ENCODE results near the gene IL1F10. TPM values are rescaled to one million over a fixed set of nuclear protein-coding genes. Genes with fewer than 3 reads are reported as not detected.

Gene IL1F10, protein sequence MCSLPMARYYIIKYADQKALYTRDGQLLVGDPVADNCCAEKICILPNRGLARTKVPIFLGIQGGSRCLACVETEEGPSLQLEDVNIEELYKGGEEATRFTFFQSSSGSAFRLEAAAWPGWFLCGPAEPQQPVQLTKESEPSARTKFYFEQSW
- polyA plus RNA-seq: under 1 TPM in 1 of 4 donors, not detected in 3; 0.25 TPM
- long read RNA-seq, donor 1: 0 reads
- long read RNA-seq, donor 2: 0 reads
- long read RNA-seq, donor 3: 0 reads
- long read RNA-seq, donor 4: 0 reads
- long read RNA-seq, donor 5: 0 reads
- long read RNA-seq, donor 6: 0 reads
- long read RNA-seq, donor 7: 0 reads
- long read RNA-seq, donor 8: 0 reads
- long read RNA-seq, donor 9: 0 reads
- long read RNA-seq, donor 10: 0 reads

DNA sequence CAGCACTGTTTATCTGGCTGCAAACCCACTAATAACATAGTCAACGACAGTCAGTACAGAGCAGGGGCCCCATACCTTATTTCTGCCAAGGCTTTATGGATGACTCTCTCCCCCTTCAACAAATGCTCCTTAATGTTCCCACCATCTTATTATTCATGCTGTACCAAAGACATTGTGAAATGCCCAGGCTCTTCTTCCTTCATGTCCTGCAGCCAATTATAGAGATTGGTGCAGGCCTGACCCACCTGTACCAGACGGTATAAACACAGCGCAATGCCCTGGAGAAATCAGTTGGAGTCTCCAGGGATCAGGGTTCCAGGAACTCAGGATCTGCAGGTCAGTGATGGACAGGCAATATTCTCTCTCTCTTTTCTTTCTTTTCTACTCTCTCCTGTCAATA, at the start of gene IL1F10:
IL1F10 (plus strand) TSS at position 290 of the 400 bp plus-strand sequence. CDS start 4,769 bp downstream, outside the sequence.
- Histone ChIP-seq H3K4me3 (ENCODE audit: low read depth in 1 of 3, low read length in 3 of 3) (no peak within 1 kb of the TSS), H3K27ac (ENCODE audit: low read depth in 1 of 3, low read length in 2 of 3) (no peak within 1 kb of the TSS), H3K4me1 (ENCODE audit: control insufficient read depth in 3 of 3, insufficient read depth in 2 of 3, low read depth in 1 of 3, low read length in 2 of 3) (peaks cover 0 to 3% (median 2%) of the 10 kb centered on the region in 3 donors), H3K9me3 (ENCODE audit: control insufficient read depth in 2 of 2, insufficient read depth in 1 of 2, low read depth in 1 of 2, low read length in 1 of 2) (no peaks in the 10 kb centered on the region), H3K27me3 (ENCODE audit: control insufficient read depth in 3 of 3, insufficient read depth in 3 of 3, low read length in 3 of 3) (peaks cover 0 to 2% (median 0%) of the 10 kb centered on the region in 3 donors), H3K36me3 (ENCODE audit: control insufficient read depth in 3 of 3, insufficient read depth in 2 of 3, low read depth in 1 of 3, low read length in 3 of 3) (no peaks in the 10 kb centered on the region)
- FAIRE-seq (no peak), DNase-seq (no peak)
- WGBS, 3 donors: 85 to 95% (median 87%) methylated on average over 3 of the region's 3 CpGs

DNA sequence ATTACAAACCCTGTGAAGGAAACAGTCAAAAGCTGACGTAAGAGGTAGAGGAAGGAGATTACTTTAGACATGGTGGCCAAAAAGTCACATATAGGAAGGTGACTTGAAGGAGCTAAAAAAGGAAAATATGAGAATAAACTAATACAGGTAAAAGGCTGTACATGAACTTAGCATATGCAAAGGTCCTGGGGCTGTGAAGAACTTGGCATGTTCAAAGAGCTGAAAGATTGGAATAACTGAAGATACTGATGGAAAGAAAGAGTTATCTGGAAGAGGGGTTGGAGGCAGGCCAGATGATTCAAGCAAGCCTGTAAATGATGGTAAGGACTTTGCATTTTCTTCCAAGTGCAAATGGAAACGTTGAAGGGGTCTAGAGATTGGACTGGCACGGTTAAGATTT, 49.3 kb upstream of the IL1F10 start:
- FAIRE-seq: no peak
- H3K27me3 ChIP-seq (ENCODE audit: control insufficient read depth in 3 of 3, insufficient read depth in 3 of 3, low read length in 3 of 3): peaks cover 0 to 3% (median 3%) of the 10 kb centered on the region in 3 donors
- H3K4me3 ChIP-seq (ENCODE audit: low read depth in 1 of 3, low read length in 3 of 3): no peak overlapping the region
- H3K9me3 ChIP-seq (ENCODE audit: control insufficient read depth in 2 of 2, insufficient read depth in 1 of 2, low read depth in 1 of 2, low read length in 1 of 2): peaks cover 0 to 3% of the 10 kb centered on the region in 2 donors
- 63 to 77% (median 72%) methylated on average over 3 of the region's 3 CpGs for WGBS, 3 donors
- no peak overlapping the region for H3K27ac ChIP-seq (ENCODE audit: low read depth in 1 of 3, low read length in 2 of 3)
- no peaks in the 10 kb centered on the region for H3K36me3 ChIP-seq (ENCODE audit: control insufficient read depth in 3 of 3, insufficient read depth in 2 of 3, low read depth in 1 of 3, low read length in 3 of 3)
- DNase-seq: no peak
- H3K4me1 ChIP-seq (ENCODE audit: control insufficient read depth in 3 of 3, insufficient read depth in 2 of 3, low read depth in 1 of 3, low read length in 2 of 3): no peaks in the 10 kb centered on the region

- WGBS, 3 donors: 49 to 70% (median 58%) methylated on average over 4 of the region's 4 CpGs
- Histone ChIP-seq H3K27me3 (ENCODE audit: control insufficient read depth in 3 of 3, insufficient read depth in 3 of 3, low read length in 3 of 3) (peaks cover 0 to 14% (median 6%) of the 10 kb centered on the region in 3 donors), H3K4me1 (ENCODE audit: control insufficient read depth in 3 of 3, insufficient read depth in 2 of 3, low read depth in 1 of 3, low read length in 2 of 3) (no peaks in the 10 kb centered on the region), H3K9me3 (ENCODE audit: control insufficient read depth in 2 of 2, insufficient read depth in 1 of 2, low read depth in 1 of 2, low read length in 1 of 2) (peaks cover 0 to 3% of the 10 kb centered on the region in 2 donors), H3K27ac (ENCODE audit: low read depth in 1 of 3, low read length in 2 of 3) (no peak overlapping the region), H3K36me3 (ENCODE audit: control insufficient read depth in 3 of 3, insufficient read depth in 2 of 3, low read depth in 1 of 3, low read length in 3 of 3) (no peaks in the 10 kb centered on the region), H3K4me3 (ENCODE audit: low read depth in 1 of 3, low read length in 3 of 3) (no peak overlapping the region)
- no peak for FAIRE-seq
- no peak for DNase-seq
Observed at GRCh38 chr2:113021312-113021711, 46.5 kb upstream of the IL1F10 start.

DNA sequence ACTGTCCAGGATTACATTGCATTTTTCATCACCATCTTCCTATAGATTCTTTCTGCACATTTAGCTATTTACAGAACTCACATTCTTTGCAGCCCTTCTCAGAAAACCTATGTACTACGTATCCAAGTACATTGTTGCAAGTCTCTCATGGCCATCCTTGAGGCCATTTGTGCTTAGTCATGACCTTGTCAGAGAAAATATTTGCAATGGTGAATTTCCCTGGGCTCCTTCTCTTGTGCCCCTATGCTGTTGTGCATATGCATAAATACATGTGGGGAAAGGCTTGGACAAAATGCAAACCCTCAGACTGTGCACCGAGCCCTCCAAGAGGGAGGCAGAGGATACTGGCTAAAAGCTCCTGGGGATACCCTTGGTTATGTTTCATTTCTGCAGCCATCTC, 43.0 kb upstream of the IL1F10 start:
- no peaks in the 10 kb centered on the region for H3K4me1 ChIP-seq (ENCODE audit: control insufficient read depth in 3 of 3, insufficient read depth in 2 of 3, low read depth in 1 of 3, low read length in 2 of 3)
- H3K27me3 ChIP-seq (ENCODE audit: control insufficient read depth in 3 of 3, insufficient read depth in 3 of 3, low read length in 3 of 3): peaks cover 0 to 16% (median 3%) of the 10 kb centered on the region in 3 donors
- H3K9me3 ChIP-seq (ENCODE audit: control insufficient read depth in 2 of 2, insufficient read depth in 1 of 2, low read depth in 1 of 2, low read length in 1 of 2): no peaks in the 10 kb centered on the region
- FAIRE-seq (no peak), DNase-seq (no peak)
- H3K36me3 ChIP-seq (ENCODE audit: control insufficient read depth in 3 of 3, insufficient read depth in 2 of 3, low read depth in 1 of 3, low read length in 3 of 3): no peaks in the 10 kb centered on the region
- no peak overlapping the region for H3K4me3 ChIP-seq (ENCODE audit: low read depth in 1 of 3, low read length in 3 of 3)
- H3K27ac ChIP-seq (ENCODE audit: low read depth in 1 of 3, low read length in 2 of 3): no peak overlapping the region
- 88 to 95% (median 94%) methylated on average over 2 of the region's 2 CpGs for WGBS, 3 donors

DNA sequence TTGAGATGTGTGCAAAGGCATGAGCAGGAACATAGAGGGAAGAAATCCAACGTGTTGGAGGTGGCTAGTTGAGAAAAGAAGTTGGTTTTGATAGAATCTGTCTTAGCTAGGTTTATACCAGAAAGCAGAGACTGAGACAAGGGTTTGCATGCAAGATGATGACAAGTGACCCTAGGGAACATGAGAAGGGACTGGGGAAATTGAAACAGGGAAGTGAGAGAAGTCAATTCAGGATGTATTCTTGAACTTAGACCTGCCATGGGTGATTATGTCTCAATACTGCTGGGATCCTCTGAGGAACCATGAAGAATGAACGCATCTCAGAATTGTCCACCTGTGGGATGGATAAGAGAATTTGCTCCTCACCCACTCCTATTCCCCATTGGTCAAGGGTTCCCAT, 42.0 kb upstream of the IL1F10 start:
- no peaks in the 10 kb centered on the region for H3K4me1 ChIP-seq (ENCODE audit: control insufficient read depth in 3 of 3, insufficient read depth in 2 of 3, low read depth in 1 of 3, low read length in 2 of 3)
- no peak overlapping the region for H3K4me3 ChIP-seq (ENCODE audit: low read depth in 1 of 3, low read length in 3 of 3)
- 38 to 59% (median 57%) methylated on average over 2 of the region's 2 CpGs for WGBS, 3 donors
- peaks cover 0 to 22% (median 3%) of the 10 kb centered on the region in 3 donors for H3K27me3 ChIP-seq (ENCODE audit: control insufficient read depth in 3 of 3, insufficient read depth in 3 of 3, low read length in 3 of 3)
- H3K27ac ChIP-seq (ENCODE audit: low read depth in 1 of 3, low read length in 2 of 3): no peak overlapping the region
- no peaks in the 10 kb centered on the region for H3K36me3 ChIP-seq (ENCODE audit: control insufficient read depth in 3 of 3, insufficient read depth in 2 of 3, low read depth in 1 of 3, low read length in 3 of 3)
- no peak for FAIRE-seq
- no peaks in the 10 kb centered on the region for H3K9me3 ChIP-seq (ENCODE audit: control insufficient read depth in 2 of 2, insufficient read depth in 1 of 2, low read depth in 1 of 2, low read length in 1 of 2)
- DNase-seq: no peak

- Histone ChIP-seq H3K9me3 (ENCODE audit: control insufficient read depth in 2 of 2, insufficient read depth in 1 of 2, low read depth in 1 of 2, low read length in 1 of 2) (no peaks in the 10 kb centered on the region), H3K36me3 (ENCODE audit: control insufficient read depth in 3 of 3, insufficient read depth in 2 of 3, low read depth in 1 of 3, low read length in 3 of 3) (no peaks in the 10 kb centered on the region), H3K27me3 (ENCODE audit: control insufficient read depth in 3 of 3, insufficient read depth in 3 of 3, low read length in 3 of 3) (peaks cover 0 to 26% (median 3%) of the 10 kb centered on the region in 3 donors), H3K27ac (ENCODE audit: low read depth in 1 of 3, low read length in 2 of 3) (no peak overlapping the region), H3K4me1 (ENCODE audit: control insufficient read depth in 3 of 3, insufficient read depth in 2 of 3, low read depth in 1 of 3, low read length in 2 of 3) (no peaks in the 10 kb centered on the region), H3K4me3 (ENCODE audit: low read depth in 1 of 3, low read length in 3 of 3) (no peak overlapping the region)
- FAIRE-seq: no peak
- WGBS, 3 donors: 75 to 82% (median 78%) methylated on average over 2 of the region's 2 CpGs
- DNase-seq: no peak
Observed at GRCh38 chr2:113027691-113028090, 40.1 kb upstream of the IL1F10 start.

- Histone ChIP-seq H3K4me3 (ENCODE audit: low read depth in 1 of 3, low read length in 3 of 3) (no peak overlapping the region), H3K36me3 (ENCODE audit: control insufficient read depth in 3 of 3, insufficient read depth in 2 of 3, low read depth in 1 of 3, low read length in 3 of 3) (no peaks in the 10 kb centered on the region), H3K27me3 (ENCODE audit: control insufficient read depth in 3 of 3, insufficient read depth in 3 of 3, low read length in 3 of 3) (peaks cover 0 to 26% (median 3%) of the 10 kb centered on the region in 3 donors), H3K9me3 (ENCODE audit: control insufficient read depth in 2 of 2, insufficient read depth in 1 of 2, low read depth in 1 of 2, low read length in 1 of 2) (no peaks in the 10 kb centered on the region), H3K4me1 (ENCODE audit: control insufficient read depth in 3 of 3, insufficient read depth in 2 of 3, low read depth in 1 of 3, low read length in 2 of 3) (no peaks in the 10 kb centered on the region), H3K27ac (ENCODE audit: low read depth in 1 of 3, low read length in 2 of 3) (no peak overlapping the region)
- 8 to 10% (median 9%) methylated on average over 1 of the region's 1 CpG for WGBS, 3 donors
- no peak for DNase-seq
- no peak for FAIRE-seq
Observed at GRCh38 chr2:113028112-113028511, 39.7 kb upstream of the IL1F10 start.

DNA sequence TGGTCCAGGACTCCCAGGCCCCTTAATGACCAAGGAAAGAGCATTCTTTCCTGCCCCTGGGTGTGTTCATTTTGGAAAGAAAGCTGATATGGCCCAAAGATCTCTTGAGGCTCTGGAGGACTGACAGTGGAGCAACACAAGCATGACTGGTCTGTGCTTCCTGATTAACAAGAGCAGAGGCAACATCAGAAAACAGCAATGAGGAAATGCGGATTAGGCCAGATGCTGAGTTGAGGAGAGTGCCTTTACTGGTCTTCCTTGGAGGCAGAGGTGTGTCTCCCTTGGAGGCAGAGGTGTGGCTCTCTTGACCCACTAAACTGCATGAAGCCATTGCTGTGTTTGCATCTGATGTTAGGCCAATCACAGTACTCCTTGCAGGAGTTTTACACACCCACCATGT, 35.0 kb upstream of the IL1F10 start:
- FAIRE-seq (no peak), DNase-seq (no peak)
- no peaks in the 10 kb centered on the region for H3K9me3 ChIP-seq (ENCODE audit: control insufficient read depth in 2 of 2, insufficient read depth in 1 of 2, low read depth in 1 of 2, low read length in 1 of 2)
- no peaks in the 10 kb centered on the region for H3K4me1 ChIP-seq (ENCODE audit: control insufficient read depth in 3 of 3, insufficient read depth in 2 of 3, low read depth in 1 of 3, low read length in 2 of 3)
- WGBS, 3 donors: 84 to 93% (median 89%) methylated on average over 1 of the region's 1 CpG
- no peak overlapping the region for H3K4me3 ChIP-seq (ENCODE audit: low read depth in 1 of 3, low read length in 3 of 3)
- peaks cover 0 to 13% (median 5%) of the 10 kb centered on the region in 3 donors for H3K27me3 ChIP-seq (ENCODE audit: control insufficient read depth in 3 of 3, insufficient read depth in 3 of 3, low read length in 3 of 3)
- no peak overlapping the region for H3K27ac ChIP-seq (ENCODE audit: low read depth in 1 of 3, low read length in 2 of 3)
- no peaks in the 10 kb centered on the region for H3K36me3 ChIP-seq (ENCODE audit: control insufficient read depth in 3 of 3, insufficient read depth in 2 of 3, low read depth in 1 of 3, low read length in 3 of 3)
